LNCAP (cell line): ENCODE measurements around the gene PLA2R1.

ENCODE experiments used
- CTCF ChIP-seq: fragments of 450-650 bp; IDR thresholded peaks from 2 replicates; pipeline ENCODE4 v1.5.1; 2017; ENCODE audit warnings: mild to moderate bottlenecking

PLA2R1 gene

GRCh38 chr2:160063271-160063670, 856 bp upstream of the PLA2R1 start:
- TF ChIP-seq CTCF: no peak

GRCh38 chr2:160061944-160062291, 497 bp downstream of the PLA2R1 start:
- TF ChIP-seq CTCF: no peak

DNA sequence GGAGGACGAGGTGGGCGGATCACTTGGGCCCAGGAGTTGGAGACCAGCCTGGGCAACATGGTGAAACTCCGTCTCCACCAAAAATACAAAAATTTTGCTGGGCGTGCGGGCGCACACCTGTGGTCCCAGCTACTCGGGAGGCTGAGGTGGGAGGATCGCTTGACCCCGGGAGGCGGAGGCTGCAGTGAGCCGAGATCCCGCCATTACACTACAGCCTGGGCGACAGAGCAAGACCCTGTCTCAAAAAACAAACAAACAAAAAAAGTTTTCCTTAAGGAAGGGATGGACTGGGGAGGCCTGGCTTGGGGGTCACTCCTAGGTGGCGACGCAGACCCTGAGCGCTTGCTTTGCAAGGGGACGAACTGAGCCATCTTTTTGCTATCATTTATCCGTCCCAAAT, 882 bp downstream of the PLA2R1 start:
- no peak for TF ChIP-seq CTCF

DNA sequence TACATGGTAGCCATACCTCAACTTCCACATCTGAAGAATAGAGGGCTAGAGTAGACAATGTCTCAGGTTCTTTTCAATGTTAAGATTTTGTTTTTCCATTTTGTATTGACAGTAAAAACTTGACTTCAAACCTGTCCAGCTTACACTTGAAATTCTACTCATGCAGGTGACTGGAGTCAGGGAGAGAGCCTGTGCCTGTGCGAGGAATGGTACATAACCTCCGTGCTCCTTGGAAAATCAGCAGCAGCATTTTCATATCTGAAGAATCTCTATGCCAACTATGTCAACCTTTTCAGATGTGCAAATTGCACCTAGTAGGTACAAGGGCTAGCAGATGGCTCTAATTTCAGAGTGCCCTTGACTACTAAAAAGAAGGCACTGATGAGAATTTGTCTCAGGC, 2.1 kb downstream of the PLA2R1 start:
- no peak for TF ChIP-seq CTCF

DNA sequence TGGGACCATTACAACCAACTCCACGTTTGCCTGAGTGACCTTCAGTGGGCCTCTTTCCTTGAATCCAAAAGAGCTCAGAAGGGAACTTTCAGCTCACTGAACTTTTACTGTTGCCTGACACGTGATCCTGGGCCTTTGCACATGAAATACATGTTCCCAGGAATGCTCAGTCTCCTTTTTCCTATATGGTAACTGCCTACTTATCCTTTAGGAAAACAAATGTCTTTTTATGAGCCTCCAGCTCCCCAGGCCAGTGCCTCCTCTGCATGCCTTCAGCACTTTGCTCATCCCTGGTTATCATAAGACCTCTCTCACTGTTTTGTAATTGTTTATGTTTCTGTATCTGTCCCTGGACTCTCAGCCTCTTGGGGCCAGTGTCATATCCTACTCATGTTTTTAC, 5.1 kb downstream of the PLA2R1 start:
- TF ChIP-seq CTCF: no peak

DNA sequence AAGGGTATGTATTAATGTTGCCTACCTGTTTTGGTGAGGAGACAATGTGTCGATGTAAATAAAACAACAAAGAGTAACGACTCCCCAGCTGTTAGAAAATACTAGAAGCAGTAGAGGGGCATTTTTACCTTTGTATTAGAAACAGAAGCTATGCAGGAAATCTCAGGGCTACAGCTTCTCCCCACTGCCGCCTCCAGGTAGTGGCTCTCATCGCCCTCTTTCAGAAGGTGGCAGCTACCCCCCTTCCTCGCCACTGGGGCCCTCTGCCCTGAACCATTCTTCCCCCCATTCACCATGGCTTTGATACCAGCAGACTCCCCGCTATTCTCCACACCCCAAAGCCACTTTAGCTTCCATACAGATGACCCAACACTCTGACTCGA, 6.7 kb downstream of the PLA2R1 start:
- TF ChIP-seq CTCF: no peak

- no peak for TF ChIP-seq CTCF
These were observed 7.3 kb downstream of the PLA2R1 start for GRCh38 chr2:160054984-160055725.

DNA sequence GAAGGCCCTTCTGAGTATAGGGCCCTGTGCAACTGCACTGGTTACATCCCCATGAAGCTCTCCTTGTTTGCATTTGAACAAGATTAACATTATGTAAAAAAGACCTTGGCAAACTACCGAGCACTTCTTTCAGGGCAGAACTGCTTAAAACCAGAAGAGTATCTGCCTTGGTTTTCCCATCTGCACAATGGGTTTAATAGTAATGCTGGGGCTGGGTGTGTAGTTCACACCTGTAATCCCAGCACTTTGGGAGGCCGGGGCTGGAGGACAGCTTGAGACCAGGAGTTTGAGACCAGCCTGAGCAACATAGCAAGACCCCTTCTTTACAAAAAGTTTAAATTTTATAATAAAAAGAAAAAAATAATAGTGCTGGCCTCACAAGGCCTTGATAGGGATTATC, 8.5 kb downstream of the PLA2R1 start:
- TF ChIP-seq CTCF: no peak
